OCI-LY1 (cell line): Measurements from ENCODE around the gene ASB4.

Experiments
- H2AFZ ChIP-seq: fragments of 200-600 bp; sonication (generic), shearing (Covaris generic); 2 replicates; pipeline ENCODE4 v1.6.0; 2014; ENCODE audit warnings: antibody characterized with exemption, mild to moderate bottlenecking, low read length
- H3F3A ChIP-seq: fragments of 200-600 bp; sonication (generic), shearing (Covaris generic); 2 replicates; pipeline ENCODE4 v1.6.0; 2014; ENCODE audit warnings: mild to moderate bottlenecking, antibody characterized with exemption, low read length, moderate library complexity; ENCODE audit not compliant: insufficient read depth
- H3K27ac ChIP-seq: fragments of 200-600 bp; sonication (generic); 2 replicates; pipeline ENCODE4 v1.5.1; 2014; ENCODE audit warnings: low read length, mixed run types, mild to moderate bottlenecking, low read depth; ENCODE audit not compliant: poor library complexity, severe bottlenecking
- H3K27me3 ChIP-seq: fragments of 200-600 bp; sonication (generic); 2 replicates; pipeline ENCODE4 v1.6.0; 2014; ENCODE audit warnings: antibody characterized with exemption, mild to moderate bottlenecking, low read length, moderate library complexity; ENCODE audit not compliant: insufficient read depth
- H3K36me3 ChIP-seq: fragments of 200-600 bp; sonication (generic); 2 replicates; pipeline ENCODE4 v1.6.1; 2014; ENCODE audit warnings: mild to moderate bottlenecking, antibody characterized with exemption, low read length, moderate library complexity, mixed read lengths; ENCODE audit not compliant: insufficient read depth
- H3K4me1 ChIP-seq: fragments of 200-600 bp; sonication (generic); 2 replicates; pipeline ENCODE4 v1.5.1; 2014; ENCODE audit warnings: mild to moderate bottlenecking, low read length, moderate library complexity; ENCODE audit not compliant: insufficient read depth, severe bottlenecking
- H3K4me2 ChIP-seq: fragments of 200-600 bp; sonication (generic), shearing (Covaris generic); 2 replicates; pipeline ENCODE4 v1.6.1; 2014; ENCODE audit warnings: low read length
- H3K4me3 ChIP-seq: fragments of 200-600 bp; sonication (generic); 2 replicates; pipeline ENCODE4 v1.5.1; 2014; ENCODE audit warnings: low read length, low read depth, mild to moderate bottlenecking, mixed read lengths; ENCODE audit not compliant: poor library complexity, severe bottlenecking
- H3K79me2 ChIP-seq: fragments of 200-600 bp; shearing (Covaris generic); 2 replicates; pipeline ENCODE4 v1.6.1; 2016; ENCODE audit warnings: mixed run types, low read length, mixed read lengths; ENCODE audit not compliant: insufficient read depth
- H3K9ac ChIP-seq: fragments of 200-600 bp; sonication (generic), shearing (Covaris generic); 2 replicates; pipeline ENCODE4 v1.6.1; 2014; ENCODE audit warnings: mild to moderate bottlenecking, low read length, mixed read lengths
- H3K9me2 ChIP-seq: fragments of 200-600 bp; sonication (generic), shearing (Covaris generic); 2 replicates; pipeline ENCODE4 v1.6.1; 2014; ENCODE audit warnings: low read depth, mild to moderate bottlenecking, low read length, mixed read lengths
- H3K9me3 ChIP-seq: fragments of 200-600 bp; shearing (Covaris generic); 2 replicates; pipeline ENCODE4 v1.6.1; 2014; ENCODE audit warnings: low read length, mixed read lengths
- H4K20me1 ChIP-seq: fragments of 200-600 bp; sonication (generic), shearing (Covaris generic); 2 replicates; pipeline ENCODE4 v1.6.0; 2016; ENCODE audit warnings: mild to moderate bottlenecking, low read length; ENCODE audit not compliant: insufficient read depth
- EZH2 ChIP-seq: fragments of 200-600 bp; sonication (generic), shearing (Covaris generic); IDR thresholded peaks from 2 replicates; pipeline ENCODE4 v1.8.0; 2017; ENCODE audit warnings: borderline replicate concordance, mixed run types, mild to moderate bottlenecking, antibody characterized with exemption, low read length, moderate library complexity, mixed read lengths
- TF ChIP-seq, protein P1 (sequence below): fragments of 200-600 bp; sonication (generic), shearing (Covaris generic); IDR thresholded peaks from 2 replicates; pipeline ENCODE4 v1.5.1; 2017; ENCODE audit warnings: mild to moderate bottlenecking, antibody characterized with exemption, low read length, moderate library complexity, mixed read lengths

Gene ASB4

DNA sequence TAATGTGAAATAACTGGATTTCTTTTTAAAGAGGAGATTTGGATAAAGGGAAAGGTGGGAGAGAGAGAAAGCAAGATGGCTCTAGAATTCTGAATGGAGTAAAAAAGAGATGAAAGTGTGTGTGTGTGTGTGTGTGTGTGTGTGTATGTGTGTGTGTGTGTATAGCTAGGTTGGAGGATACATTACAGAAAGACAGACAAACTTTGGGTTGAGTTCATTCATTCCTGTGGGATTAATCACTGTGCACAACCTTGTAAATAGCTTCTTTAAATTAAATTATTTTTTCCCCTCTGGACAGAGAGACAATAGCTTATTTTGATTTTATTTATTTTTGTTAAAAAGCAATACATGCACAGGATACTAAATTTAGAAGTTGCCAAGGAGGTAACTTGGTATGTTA lies 7.5 kb downstream of the ASB4 start:
- H3K4me1 ChIP-seq, result no peaks in the 10 kb centered on the region
- H3K27me3 ChIP-seq, result no peaks in the 10 kb centered on the region
- H3K9me3 ChIP-seq, result no peaks in the 10 kb centered on the region
- H3K9me2 ChIP-seq, result no peaks in the 10 kb centered on the region
- H3F3A ChIP-seq, result no peaks in the 10 kb centered on the region
- H3K36me3 ChIP-seq, result no peaks in the 10 kb centered on the region
- no peak overlapping the region for H3K4me3 ChIP-seq
- H3K4me2 ChIP-seq, result no peak overlapping the region
- TF ChIP-seq, protein P1, sequence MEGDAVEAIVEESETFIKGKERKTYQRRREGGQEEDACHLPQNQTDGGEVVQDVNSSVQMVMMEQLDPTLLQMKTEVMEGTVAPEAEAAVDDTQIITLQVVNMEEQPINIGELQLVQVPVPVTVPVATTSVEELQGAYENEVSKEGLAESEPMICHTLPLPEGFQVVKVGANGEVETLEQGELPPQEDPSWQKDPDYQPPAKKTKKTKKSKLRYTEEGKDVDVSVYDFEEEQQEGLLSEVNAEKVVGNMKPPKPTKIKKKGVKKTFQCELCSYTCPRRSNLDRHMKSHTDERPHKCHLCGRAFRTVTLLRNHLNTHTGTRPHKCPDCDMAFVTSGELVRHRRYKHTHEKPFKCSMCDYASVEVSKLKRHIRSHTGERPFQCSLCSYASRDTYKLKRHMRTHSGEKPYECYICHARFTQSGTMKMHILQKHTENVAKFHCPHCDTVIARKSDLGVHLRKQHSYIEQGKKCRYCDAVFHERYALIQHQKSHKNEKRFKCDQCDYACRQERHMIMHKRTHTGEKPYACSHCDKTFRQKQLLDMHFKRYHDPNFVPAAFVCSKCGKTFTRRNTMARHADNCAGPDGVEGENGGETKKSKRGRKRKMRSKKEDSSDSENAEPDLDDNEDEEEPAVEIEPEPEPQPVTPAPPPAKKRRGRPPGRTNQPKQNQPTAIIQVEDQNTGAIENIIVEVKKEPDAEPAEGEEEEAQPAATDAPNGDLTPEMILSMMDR, result no peak
- no peak for TF ChIP-seq EZH2
- H3K27ac ChIP-seq, result no peak overlapping the region
- no peaks in the 10 kb centered on the region for H4K20me1 ChIP-seq
- no peak overlapping the region for H3K9ac ChIP-seq
- no peaks in the 10 kb centered on the region for H3K79me2 ChIP-seq
- H2AFZ ChIP-seq, result no peak overlapping the region

DNA sequence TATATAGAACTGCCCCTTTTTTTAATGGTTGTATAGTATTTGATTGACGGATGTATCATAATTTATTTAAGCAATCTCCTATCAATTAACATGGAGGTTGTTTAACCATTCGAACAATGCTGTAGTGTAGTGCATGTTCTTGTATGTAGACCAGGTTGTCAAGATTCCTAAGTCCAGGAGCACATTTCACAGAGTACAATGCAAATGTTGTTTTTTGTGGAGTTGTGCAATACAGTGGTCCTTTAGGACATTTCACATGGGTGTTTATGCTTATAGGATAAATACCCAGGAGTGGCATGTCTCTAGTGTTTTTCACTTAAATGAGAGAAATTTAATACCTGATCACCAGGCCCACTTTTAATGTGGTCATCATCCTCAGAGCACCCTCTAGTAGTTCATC lies 8.1 kb downstream of the ASB4 start:
- TF ChIP-seq EZH2, result no peak
- TF ChIP-seq, protein P1, result no peak
- no peaks in the 10 kb centered on the region for H3K27me3 ChIP-seq
- no peaks in the 10 kb centered on the region for H4K20me1 ChIP-seq
- H2AFZ ChIP-seq, result no peak overlapping the region
- no peaks in the 10 kb centered on the region for H3K9me2 ChIP-seq
- no peak overlapping the region for H3K4me3 ChIP-seq
- H3K79me2 ChIP-seq, result no peaks in the 10 kb centered on the region
- H3K4me1 ChIP-seq, result no peaks in the 10 kb centered on the region
- H3K9me3 ChIP-seq, result no peaks in the 10 kb centered on the region
- no peak overlapping the region for H3K4me2 ChIP-seq
- H3K27ac ChIP-seq, result no peak overlapping the region
- no peaks in the 10 kb centered on the region for H3K36me3 ChIP-seq
- H3K9ac ChIP-seq, result no peak overlapping the region
- no peaks in the 10 kb centered on the region for H3F3A ChIP-seq

DNA sequence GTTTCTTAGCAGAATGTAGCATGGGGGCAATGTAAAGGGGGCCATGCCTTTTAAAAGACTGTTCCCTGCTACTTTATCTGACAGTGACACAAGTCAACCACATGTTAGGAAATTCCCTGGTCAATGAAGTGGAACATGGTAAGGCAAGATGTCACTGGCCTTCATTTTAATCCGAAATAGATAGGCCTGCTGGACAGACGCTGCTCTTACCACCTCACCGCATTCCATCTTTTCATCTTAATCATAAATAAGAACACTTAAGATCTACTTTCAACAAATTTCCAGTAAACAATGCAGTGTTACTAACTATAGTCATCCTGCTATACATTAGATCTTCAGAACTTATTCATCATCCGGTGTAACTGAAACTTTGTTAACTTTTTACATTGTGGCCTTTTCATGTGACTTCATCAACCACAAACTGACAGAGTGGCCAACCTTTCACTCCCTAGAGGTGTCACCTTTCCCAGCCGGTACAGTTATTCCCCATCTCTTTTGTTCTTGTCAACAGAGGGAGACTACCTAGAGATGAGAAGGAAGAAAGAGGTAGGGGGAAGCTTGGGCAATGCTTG lies 15.6 kb downstream of the ASB4 start:
- Histone ChIP-seq H3K4me2 (no peak overlapping the region), H3K9ac (no peak overlapping the region), H3K4me3 (no peak overlapping the region), H3F3A (no peaks in the 10 kb centered on the region), H3K9me3 (no peaks in the 10 kb centered on the region), H3K9me2 (no peaks in the 10 kb centered on the region), H3K79me2 (no peaks in the 10 kb centered on the region), H3K27ac (no peak overlapping the region), H3K36me3 (no peaks in the 10 kb centered on the region), H2AFZ (no peak overlapping the region), H3K4me1 (peaks cover 6% of the 10 kb centered on the region), H3K27me3 (no peaks in the 10 kb centered on the region), H4K20me1 (no peaks in the 10 kb centered on the region)
- TF ChIP-seq, protein P1, result no peak
- TF ChIP-seq EZH2, result no peak
